Chondrocyte (in vitro differentiated cells): ENCODE measurements around the gene CDRT15. TPM values are rescaled to one million over a fixed set of nuclear protein-coding genes. Genes with fewer than 3 reads are reported as not detected.

Source experiments
- DNase-seq: peaks from one replicate; pipeline ENCODE4 v3.0.0; 2021; ENCODE audit warnings: mixed read lengths, low spot score
- H3K27ac Mint-ChIP-seq: one replicate; pipeline ENCODE4 v1.8.0; 2021; ENCODE audit warnings: mild to moderate bottlenecking, moderate library complexity, mixed read lengths; ENCODE audit not compliant: unreplicated experiment
- H3K27me3 Mint-ChIP-seq: 2 replicates; pipeline ENCODE4 v1.8.0; 2021; ENCODE audit warnings: low read depth, mixed read lengths
- H3K36me3 Mint-ChIP-seq: 2 replicates; pipeline ENCODE4 v1.8.0; 2021; ENCODE audit warnings: low read depth, mixed read lengths
- H3K4me1 Mint-ChIP-seq: 2 replicates; pipeline ENCODE4 v1.8.0; 2021; ENCODE audit warnings: low read depth, mild to moderate bottlenecking, mixed read lengths
- H3K4me3 Mint-ChIP-seq: one replicate; pipeline ENCODE4 v1.8.0; 2021; ENCODE audit warnings: mild to moderate bottlenecking, moderate library complexity, mixed read lengths; ENCODE audit not compliant: unreplicated experiment
- H3K9me3 Mint-ChIP-seq: 2 replicates; pipeline ENCODE4 v1.8.0; 2021; ENCODE audit warnings: low read depth, mixed read lengths
- total RNA-seq: library from RNA; stranded (reverse); gene quantifications from 3 replicates; pipeline ENCODE4 v1.2.1, GENCODE V29; 2021
- TF ChIP-seq, protein P1 (sequence below): fragments of 200-600 bp; sonication (generic); IDR thresholded peaks from 2 replicates; pipeline ENCODE4 v1.5.0; 2021; ENCODE audit warnings: antibody characterized with exemption, mild to moderate bottlenecking, moderate library complexity

The CDRT15 gene
- total RNA-seq, 1 donor from 2014 or later, result not detected

GRCh38 chr17:14199601-14200000 lies 37.1 kb downstream of the CDRT15 start:
- Mint-ChIP-seq H3K27ac (no peak overlapping the region), H3K27me3 (no peaks in the 10 kb centered on the region), H3K4me3 (no peak overlapping the region), H3K4me1 (peaks cover 2% of the 10 kb centered on the region), H3K36me3 (peaks cover 7% of the 10 kb centered on the region), H3K9me3 (no peaks in the 10 kb centered on the region)
- TF ChIP-seq, protein P1, sequence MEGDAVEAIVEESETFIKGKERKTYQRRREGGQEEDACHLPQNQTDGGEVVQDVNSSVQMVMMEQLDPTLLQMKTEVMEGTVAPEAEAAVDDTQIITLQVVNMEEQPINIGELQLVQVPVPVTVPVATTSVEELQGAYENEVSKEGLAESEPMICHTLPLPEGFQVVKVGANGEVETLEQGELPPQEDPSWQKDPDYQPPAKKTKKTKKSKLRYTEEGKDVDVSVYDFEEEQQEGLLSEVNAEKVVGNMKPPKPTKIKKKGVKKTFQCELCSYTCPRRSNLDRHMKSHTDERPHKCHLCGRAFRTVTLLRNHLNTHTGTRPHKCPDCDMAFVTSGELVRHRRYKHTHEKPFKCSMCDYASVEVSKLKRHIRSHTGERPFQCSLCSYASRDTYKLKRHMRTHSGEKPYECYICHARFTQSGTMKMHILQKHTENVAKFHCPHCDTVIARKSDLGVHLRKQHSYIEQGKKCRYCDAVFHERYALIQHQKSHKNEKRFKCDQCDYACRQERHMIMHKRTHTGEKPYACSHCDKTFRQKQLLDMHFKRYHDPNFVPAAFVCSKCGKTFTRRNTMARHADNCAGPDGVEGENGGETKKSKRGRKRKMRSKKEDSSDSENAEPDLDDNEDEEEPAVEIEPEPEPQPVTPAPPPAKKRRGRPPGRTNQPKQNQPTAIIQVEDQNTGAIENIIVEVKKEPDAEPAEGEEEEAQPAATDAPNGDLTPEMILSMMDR, result no peak
- DNase-seq, result no peak

- Mint-ChIP-seq H3K36me3 (peaks cover 8% of the 10 kb centered on the region), H3K9me3 (no peaks in the 10 kb centered on the region), H3K27me3 (no peaks in the 10 kb centered on the region), H3K27ac (no peak overlapping the region), H3K4me3 (no peak overlapping the region), H3K4me1 (peaks cover 2% of the 10 kb centered on the region)
- TF ChIP-seq, protein P1, result no peak
- DNase-seq, result no peak
These were observed 38.1 kb downstream of the CDRT15 start for GRCh38 chr17:14198575-14198974.

DNA sequence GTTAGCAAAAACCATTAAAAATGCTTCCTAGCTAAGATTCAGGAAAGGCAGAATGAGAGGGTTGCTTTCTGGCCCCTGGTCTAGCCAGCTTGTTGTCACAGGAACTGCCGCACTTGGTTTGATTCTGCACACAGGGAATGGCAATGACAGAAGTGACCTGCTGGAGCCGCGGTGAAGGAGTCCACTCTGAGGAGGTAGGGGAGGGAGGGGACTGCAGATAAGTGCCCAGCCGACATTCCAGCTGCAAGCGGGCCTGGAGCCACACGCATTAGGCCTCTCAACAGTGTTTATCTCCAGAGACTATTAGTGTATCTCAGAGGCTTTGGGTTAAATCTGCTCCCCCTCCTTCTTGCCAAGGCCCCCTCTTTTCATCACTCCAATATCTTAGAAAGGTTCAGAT lies 38.6 kb downstream of the CDRT15 start:
- no peak overlapping the region for H3K4me3 Mint-ChIP-seq
- peaks cover 2% of the 10 kb centered on the region for H3K4me1 Mint-ChIP-seq
- no peak overlapping the region for H3K27ac Mint-ChIP-seq
- no peak for DNase-seq
- no peaks in the 10 kb centered on the region for H3K9me3 Mint-ChIP-seq
- TF ChIP-seq, protein P1, result no peak
- H3K36me3 Mint-ChIP-seq, result peaks cover 8% of the 10 kb centered on the region
- no peaks in the 10 kb centered on the region for H3K27me3 Mint-ChIP-seq

DNA sequence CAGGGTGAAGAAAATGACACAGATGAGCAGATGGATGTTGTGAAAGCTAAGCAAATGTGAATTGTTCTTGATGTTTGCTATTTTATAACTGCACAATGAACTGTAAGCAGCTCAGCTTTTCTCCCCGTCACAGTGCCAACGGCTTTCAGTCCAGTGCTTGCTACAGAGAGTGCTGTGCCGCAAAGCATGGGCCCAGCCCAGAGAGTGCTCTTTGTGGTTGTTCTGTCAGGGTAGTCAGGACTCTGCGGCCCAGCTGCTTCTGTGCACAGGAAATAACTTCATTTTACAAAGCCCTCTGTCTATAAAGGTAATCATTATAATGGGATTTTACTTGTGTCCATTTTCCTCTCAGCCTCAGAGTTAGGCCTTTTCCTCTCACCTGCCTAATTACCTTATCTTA lies 39.1 kb downstream of the CDRT15 start:
- no peak overlapping the region for H3K27ac Mint-ChIP-seq
- no peaks in the 10 kb centered on the region for H3K9me3 Mint-ChIP-seq
- H3K4me3 Mint-ChIP-seq, result no peak overlapping the region
- peaks cover 7% of the 10 kb centered on the region for H3K36me3 Mint-ChIP-seq
- no peak for DNase-seq
- H3K27me3 Mint-ChIP-seq, result no peaks in the 10 kb centered on the region
- H3K4me1 Mint-ChIP-seq, result peaks cover 2% of the 10 kb centered on the region
- TF ChIP-seq, protein P1, result no peak

- H3K4me3 Mint-ChIP-seq, result no peak overlapping the region
- no peaks in the 10 kb centered on the region for H3K9me3 Mint-ChIP-seq
- peaks cover 2% of the 10 kb centered on the region for H3K4me1 Mint-ChIP-seq
- TF ChIP-seq, protein P1, result no peak
- H3K36me3 Mint-ChIP-seq, result peaks cover 8% of the 10 kb centered on the region
- H3K27ac Mint-ChIP-seq, result no peak overlapping the region
- no peaks in the 10 kb centered on the region for H3K27me3 Mint-ChIP-seq
- no peak for DNase-seq
These were observed 39.6 kb downstream of the CDRT15 start for GRCh38 chr17:14197057-14197456.
